ENCODE measurements around the gene WIPF2.
"Not testable (repeated sequence)": the region's sequence is repeated elsewhere in the genome, so short reads cannot be mapped to it uniquely, and the experiment has no call there.

Gene WIPF2

DNA sequence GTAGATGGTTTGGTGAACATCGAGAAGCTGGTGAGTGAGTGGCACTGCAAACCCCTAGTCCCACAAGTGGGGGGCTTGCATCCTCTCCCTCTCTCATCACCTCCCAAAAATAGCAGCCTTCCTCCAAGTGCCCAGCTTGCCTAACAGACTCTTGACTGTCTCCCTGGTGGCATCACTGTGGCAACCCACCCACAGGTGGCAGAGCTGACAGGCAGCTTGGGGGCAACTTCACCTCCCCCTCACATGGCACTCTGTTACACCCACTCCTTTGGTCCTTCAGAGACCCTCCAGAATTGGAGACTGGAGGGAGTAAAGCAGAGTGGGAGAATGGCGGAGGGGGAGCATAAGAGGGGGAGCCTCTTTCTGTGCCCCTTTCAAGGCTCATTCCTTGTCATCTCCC is 26.1 kb upstream of the WIPF2 start:
- DNase-seq = no peak

DNA sequence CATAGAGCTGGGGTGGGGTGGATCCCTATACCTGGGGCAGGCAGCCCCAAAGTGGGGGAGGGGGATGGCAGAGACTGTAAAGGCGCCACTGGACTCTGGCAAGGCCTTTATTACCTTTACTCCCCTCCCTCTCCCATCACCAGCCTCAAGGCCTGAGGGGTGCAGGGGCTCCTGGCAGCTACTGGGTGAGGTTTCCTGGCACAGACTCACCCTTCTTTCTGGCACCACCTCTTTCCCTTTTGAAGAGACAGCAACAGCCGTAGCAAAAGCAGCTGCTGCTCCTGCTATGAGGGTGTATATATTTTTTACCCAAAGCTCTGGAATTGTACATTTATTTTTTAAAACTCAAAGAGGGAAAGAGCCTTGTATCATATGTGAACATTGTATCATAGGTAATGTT is 24.3 kb upstream of the WIPF2 start:
- DNase-seq = no peak

DNA sequence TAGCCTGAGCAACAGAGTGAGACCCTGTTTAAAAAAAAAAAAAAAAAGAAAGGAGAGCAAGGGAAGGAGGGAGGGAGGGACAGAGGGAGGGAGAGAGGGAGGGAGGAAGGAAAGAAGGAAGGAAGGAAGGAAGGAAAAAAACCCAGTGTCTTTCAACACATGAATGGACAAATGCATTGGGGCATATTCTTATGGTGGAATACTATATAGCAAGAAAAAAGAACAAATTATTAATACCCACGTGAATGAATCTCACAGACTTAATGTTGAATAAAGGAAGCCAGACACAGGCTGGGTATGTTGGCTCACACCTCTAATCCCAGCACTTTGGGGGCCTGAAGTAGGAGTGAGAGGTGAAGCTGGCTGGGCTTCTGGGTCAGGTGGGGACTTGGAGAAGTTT is 21.6 kb upstream of the WIPF2 start:
- no peak for DNase-seq

DNA sequence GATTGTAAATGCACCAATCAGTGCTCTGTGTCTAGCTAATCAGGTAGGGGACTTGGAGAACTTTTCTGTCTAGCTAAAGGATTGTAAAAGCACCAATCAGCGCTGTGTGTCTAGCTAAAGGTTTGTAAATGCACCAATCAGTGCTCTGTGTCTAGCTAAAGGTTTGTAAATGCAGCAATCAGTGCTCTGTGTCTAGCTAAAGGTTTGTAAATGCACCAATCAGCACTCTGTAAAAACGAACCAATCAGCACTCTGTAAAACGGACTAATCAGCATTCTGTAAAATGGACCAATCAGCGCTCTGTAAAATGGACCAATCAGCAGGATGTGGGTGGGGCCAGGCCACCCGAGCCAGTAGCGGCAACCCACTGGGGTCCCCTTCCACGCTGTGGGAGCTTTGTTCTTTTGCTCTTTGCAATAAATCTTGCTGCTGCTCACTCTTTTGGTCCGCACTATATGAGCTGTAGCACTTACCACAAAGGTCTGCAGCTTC is 21.1 kb upstream of the WIPF2 start:
- peak; percentile 46 for DNase-seq

DNA sequence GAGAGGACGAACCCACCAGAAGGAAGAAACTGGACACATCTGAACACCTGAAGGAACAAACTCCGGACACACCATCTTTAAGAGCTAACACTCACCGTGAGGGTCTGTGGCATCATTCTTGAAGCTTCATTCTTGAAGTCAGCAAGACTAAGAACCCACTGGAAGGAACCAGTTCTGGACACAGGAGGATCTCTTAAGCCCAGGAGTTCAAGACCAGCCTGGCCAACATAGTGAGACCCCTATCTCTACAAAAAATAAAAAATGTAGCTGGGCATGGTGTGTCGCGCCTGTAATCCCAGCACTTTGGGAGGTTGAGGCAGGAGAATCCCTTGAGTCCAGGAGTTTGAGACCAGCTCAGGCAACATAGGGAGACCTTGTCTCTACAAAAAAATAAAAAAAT is 20.5 kb upstream of the WIPF2 start:
- DNase-seq = no peak

DNA sequence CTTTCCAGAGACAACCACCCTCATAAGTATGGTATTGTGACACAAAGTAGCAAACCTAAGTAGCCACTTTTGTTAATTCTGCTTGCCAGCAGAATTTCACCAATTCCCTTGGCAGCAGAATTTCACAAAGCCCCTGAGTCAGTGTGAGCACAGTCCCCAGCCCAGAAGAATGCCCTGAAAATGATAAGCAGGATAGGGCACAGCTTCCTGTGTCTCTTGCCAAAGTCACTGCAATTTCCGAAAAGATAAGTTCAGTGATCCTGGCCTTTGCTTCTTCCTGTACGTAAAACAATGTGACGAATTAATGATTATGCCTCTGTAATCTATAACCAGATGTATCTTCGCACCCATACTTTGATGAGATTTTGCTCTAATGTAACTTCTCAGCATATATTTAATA is 16.0 kb upstream of the WIPF2 start:
- DNase-seq = no peak

DNA sequence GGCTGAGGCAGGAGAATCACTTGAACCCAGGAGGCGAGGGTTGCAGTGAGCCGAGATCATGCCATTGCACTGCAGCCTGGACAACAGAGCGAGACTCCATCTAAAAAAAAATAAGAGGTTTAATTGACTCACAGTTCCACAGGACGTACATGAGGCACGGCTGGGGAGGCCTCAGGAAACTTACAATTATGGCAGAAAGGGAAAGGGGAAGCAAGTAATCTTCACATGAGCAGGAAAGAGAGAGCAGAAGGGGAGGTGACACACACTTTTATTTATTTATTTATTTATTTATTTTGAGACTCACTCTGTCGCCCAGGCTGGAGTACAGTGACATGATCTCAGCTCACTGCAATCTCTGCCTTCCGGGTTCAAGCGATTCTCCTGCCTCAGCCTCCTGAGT is 12.9 kb upstream of the WIPF2 start:
- DNase-seq = not testable (repeated sequence)

DNA sequence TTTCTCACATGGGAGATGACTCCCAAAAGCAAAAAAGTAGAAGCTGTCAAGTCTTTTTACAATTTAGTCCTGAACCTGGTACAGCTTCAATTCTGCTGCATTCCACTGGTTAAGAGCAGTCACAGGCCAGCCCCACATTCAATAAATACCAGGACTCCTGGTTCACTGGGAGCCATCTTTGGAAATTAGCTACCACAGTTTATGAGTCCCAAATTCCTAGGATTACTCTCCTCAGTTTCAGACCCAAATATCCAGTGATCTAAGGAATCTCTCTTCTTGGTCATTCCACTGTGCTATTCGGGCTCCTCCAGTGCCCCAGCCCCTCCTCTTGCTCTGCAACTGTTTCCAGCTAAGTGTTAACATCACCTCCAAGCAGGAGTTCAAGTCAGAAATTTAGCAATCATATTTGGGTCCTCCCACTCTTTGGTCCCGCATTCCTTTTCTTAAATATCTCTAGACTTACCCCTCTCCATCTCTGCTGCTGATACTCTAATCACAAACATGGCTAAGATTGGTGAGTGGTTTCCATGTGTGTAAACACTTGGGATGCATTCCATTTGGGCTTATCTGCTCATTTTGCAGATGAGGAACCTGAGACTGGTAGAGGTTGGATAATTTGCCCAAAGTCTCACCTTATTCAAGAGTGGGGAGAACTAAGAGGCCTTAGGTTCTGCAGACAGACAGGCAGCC is 9.6 kb upstream of the WIPF2 start:
- no peak for DNase-seq

DNA sequence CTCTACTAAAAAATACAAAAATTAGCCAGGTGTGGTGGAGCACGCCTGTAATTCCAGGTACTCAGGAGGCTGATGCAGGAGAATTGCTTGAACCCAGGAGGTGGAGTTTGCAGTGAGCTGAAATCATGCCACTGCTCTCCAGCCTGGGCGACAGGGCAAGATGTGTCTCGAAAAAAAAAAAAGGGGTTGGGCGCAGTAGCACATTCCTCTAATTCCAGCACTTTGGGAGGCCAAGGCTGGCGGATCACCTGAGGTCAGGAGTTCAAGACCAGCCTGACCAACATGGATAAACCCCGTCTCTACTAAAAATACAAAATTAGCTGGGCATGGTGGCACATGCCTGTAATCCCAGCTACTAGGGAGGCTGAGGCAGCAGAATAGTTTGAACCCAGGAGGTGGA is 5.2 kb upstream of the WIPF2 start:
- not testable (repeated sequence) for DNase-seq

DNA sequence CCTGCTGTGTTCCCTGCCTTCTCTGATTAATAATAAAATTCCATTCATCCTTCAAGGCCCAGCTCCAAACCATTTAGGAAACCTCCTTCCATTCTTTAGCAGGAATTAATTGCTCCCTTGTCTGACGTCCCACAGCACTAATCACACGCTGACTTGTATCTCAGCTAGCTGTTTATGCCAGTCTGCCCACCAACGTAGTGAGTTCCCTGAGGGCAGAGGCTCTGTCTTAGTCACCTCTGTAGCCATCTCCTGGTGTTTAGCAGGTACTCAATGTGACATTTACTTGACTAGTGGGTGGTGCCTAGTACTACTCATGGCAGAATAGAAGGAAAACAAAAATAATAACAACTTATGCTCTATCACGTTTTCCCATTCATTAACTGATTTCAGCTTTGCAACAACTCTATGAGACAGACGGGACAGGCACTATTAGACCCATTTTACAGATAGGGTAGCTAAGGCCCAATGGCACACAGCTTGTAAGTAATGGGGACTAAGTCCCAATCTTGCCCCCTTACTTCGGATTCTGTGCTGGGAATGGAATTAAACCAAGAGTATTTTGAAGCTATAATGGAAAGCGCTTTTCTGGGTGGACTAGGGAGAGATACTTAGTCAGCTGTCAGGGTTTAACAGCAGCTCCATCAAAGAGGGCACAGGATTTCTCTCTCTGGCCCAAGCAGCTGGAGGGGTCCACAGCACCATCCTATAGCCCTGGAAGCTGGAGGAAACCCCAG is 931 bp upstream of the WIPF2 start:
- no peak for DNase-seq

DNA sequence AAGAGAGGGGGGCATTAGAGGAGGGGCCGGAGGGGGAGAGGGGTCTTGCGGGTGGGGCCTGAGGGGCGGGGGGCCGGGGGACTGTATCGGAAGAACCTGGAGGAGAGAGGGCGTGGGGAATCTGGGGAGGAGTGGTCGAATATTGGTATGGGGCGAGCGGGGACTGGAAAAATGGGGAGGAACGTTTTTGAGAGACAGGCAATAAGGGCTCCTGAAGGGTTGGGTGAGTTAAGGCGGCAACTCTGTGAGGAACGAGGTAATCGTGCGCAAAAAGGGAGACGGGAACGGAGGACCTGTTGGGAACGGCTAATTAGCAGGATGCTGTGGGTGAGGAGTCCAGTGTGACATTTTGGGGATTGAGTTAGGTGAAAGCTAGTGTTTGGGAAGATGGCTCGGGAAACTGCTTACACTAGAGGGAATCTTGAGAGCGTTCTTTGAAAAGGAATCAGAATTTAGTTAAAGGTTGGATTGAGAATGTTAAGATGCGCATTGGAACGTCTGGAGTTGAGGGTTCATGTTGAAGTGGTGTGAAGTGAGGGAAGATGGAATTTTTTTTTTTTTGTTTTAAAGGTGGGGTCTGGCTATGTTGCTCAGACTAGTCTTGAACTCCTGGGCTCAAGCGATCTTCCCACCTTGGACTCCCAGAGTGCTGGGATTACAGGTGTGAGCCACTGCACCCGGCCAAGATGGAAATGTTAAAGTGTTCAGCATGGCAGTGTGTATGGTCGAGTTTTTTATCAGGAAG is 662 bp downstream of the WIPF2 start:
- peak; percentile 52 for DNase-seq

DNA sequence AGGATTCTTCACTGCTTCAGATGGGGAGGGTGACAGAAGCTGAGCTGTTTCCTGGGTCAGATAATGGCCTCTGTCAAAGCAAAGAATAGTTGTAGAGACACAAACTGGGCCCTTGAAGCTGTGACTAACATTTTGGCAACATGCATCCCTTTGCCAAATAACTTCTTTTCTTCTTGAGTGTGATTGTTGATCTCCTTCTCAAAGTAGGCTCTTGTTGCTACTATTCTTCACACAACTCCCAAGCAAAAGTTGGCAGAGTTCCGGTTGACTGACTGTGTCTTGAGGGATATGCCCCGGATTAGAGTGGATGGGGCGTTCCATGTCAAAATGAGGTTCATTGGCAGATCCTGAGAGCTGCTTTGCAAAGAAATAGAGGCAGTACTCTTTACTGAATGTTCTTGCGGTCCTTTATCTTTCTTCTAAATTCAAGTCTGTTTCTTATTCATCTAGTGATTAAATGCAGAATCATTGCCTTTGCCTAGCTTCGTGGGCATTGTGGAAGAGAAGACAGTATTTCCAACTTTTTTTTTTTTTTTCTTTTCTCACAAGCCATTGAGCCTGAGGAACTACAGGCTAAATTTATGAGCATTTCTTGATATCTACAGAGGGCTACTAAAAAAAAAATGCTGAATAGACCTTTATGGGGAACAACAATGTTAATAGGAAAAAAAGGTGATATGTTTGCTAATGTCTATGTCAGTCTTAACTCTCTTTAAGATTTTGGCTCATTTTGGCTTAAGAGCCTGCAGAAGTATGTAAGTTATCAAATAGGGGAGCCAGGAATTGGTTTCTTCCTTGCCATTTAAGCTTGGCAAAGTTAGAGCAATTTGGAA is 5.8 kb downstream of the WIPF2 start:
- no peak for DNase-seq

DNA sequence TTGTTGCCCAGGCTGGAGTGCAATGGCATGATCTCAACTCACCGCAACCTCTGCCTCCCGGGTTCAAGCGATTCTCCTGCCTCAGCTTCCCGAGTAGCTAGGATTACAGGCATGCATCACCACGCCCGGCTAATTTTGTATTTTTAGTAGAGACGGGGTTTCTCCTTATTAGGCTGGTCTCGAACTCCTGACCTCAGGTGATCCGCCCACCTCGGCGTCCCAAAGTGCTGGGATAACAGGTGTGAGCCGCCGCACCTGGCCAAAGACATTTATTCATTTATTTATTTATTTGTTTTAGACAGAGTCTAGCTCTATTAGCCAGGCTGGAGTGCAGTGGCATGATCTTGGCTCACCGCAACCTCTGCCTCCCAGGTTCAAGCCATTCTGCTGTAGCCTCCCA is 10.0 kb downstream of the WIPF2 start:
- DNase-seq = not testable (repeated sequence)

DNA sequence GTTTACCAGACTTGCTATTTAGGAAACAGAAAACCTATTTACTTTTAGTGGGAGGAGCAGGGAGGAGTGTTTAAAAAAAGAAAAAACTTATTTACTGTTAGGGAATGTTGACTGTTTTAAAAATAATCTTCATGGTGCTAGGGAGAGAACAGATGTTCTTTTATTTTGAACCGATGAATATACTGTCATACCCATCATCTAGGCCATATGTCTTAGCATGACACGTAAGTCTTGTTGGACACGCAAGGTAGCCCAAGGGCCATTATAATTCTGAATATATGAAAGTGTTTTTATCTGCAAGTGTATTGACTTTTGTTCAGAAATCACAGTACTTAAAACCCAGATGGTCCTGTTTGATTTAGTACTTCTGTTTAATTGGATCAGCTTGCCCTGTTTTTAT is 11.6 kb downstream of the WIPF2 start:
- no peak for DNase-seq

DNA sequence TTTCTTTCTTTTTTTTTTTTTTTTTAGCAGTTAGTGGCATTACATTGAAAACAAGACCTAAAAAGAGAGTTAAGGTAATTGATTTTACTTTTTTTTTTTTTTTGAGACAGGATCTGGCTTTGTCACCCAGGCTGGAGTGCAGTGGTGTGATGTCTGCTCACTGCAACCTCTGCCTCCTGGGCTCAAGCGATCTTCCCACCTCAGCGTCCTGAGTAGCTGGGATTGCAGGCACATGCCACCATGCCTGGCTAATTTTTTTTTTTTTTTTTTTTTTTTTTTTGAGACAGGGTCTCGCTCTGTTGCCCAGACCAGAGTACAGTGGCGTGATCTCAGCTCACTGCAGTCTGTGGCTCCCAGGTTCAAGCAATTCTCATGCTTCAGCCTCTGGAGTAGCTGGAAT is 12.8 kb downstream of the WIPF2 start:
- DNase-seq = not testable (repeated sequence)

DNA sequence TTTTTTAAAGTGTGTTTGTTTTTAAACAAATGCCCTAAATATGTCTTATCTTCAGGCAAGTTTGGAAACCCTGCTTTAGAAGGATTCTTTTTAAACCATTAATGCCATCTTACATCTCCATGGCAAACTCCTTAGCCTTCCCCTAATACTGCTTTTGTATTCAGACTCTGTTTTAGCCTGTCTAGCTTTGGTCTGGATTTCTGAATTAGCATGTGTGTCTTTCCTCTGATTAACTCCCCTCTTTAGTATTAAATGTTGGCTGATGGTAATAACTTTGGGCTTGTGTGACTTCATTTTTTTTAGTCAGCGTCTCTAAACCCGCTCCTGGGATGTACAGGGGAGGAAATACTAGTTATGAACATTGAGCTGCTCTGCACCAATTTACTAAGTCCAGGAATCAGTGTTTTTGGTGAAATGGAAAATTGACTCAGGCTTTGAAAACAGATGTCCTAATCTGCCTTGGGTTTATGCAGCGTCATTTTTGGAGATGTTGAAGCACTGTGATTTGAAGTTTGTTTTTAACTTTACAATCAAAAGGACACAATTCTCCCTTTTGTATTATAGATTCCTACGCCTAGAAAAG is 22.2 kb downstream of the WIPF2 start:
- DNase-seq = no peak

DNA sequence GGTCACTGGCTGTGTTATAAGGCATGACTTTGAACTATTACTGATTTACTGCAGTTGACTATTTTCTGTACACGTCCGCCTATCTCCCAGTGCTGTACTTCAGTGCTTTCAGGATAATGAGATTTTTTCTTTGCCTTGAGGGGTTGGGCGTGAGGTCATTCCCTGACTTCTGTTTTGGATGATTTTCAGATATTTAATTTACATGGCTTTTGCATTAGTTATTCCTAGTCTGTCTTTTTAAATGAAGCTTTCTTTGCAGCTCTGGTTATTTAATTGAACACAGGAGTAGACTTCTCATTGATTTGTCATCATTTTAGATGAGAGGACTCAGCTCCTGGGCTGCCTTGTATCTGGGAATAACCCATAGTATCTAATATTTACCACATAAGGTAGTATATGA is 23.7 kb downstream of the WIPF2 start:
- DNase-seq = no peak

DNA sequence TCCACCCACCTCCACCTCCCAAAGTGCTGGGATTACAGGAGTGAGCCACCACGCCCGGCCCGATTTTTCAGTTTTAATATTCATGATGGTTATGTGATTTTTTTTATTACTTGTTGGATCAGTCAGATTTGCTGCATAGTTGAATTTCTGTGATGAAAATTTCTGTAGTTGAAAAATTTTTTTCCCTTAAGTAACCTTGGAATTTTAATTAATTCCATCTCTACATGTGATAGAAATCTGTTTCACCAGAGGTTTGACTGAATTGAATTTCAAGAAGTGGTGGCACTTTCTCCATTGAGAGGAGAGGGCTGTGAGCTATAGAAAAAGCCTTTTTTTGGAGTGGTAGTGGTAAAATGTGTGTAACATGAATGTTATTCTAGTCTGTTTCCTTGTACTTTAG is 24.7 kb downstream of the WIPF2 start:
- DNase-seq = no peak

DNA sequence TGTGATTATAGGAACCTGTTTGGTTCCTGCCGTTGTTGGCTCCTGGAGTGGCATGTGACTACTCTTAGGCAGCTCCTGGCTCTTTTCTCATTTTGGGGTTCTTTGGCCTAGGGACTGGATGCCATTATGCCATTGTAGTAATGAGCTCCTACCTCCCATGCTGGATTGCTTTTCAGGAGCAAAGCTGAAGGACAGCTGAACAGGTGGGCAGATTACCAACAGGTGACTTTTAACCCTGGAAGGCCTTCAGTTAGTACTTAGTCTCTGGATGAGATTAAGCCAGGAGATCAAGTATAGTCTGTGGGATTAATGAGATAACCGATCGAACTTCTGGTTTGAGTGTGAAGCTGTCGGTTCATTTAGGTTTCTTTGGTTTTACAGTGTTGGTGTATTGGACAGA is 25.2 kb downstream of the WIPF2 start:
- no peak for DNase-seq

DNA sequence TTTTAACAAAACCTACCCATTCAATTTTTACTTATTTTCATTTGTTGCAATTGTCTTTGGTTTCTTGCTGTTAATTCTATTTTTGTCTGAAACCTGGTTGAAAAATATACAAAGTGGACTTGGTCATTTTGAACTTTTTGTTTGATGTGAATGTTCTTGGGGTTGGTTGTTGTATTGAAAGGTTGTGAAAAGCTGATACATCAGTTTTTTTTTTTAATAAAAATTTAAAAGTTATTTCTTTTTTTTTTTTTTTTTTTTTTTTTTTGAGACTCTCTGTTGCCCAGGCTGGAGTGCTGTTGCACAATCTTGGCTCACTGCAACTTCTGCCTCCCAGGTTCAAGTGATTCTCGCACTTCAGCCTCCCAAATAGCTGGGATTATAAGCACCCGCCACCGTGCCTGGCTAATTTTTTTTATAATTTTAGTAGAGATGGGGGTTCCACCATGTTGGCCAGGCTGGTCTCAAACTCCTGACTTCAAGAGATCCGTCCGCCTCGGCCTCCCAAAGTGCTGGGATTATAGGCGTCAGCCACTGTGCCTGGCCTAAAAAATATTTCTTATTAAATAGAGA is 28.9 kb downstream of the WIPF2 start:
- DNase-seq = no peak

DNA sequence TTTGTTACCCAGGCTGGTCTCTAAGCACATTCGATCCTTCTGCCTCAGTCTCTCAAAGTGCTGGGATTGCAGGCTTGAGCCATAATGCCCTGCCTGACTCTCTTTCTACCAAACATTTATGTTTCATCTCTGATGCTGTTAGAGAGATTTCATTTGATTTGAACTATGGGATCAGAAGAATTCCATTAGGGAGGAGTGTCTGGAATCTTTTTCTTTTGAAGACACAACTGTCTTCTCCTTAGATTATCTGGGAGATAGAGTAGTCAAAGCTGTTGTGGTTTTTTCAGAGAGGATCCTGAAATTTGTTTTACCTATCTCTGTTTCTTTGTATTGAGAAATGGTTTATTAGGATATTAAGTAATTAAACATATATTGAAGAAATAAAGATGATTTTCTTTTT is 29.4 kb downstream of the WIPF2 start:
- DNase-seq = no peak

DNA sequence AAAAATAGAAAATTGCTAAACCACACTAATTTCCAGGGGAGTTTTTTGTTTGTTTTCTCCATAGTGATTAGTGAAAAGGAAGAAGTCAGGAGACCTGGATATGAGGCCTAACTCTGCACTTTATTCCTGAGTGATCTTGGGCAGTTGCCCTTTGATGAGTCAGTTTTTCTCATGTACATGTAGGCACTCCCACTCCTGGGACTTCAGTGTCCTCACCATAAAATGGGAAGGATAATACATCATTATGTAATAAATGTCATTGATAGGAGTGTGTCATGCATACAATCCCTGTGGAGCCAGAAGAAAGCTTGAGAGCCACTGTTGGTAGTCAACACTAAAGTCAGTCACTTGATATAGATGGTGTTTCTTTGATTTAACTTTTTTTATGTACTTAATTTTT is 32.5 kb downstream of the WIPF2 start:
- DNase-seq = no peak

Data from stimulated activated CD8-positive, alpha-beta memory T cell treated with anti-CD3 and anti-CD28 coated beads, Interleukin-4, amount 100 ng/mL, for 48 hours (primary cell).